ENCODE measurements around the gene CCDC88A. TPM values are rescaled to one million over a fixed set of nuclear protein-coding genes. Genes with fewer than 3 reads are reported as not detected.
A peak's percentile ranks its signal among the peaks of the same experiment; 100 is the strongest.

Gene CCDC88A
- total RNA-seq, 1 experiment from 2014 or later: 12.3 TPM

DNA sequence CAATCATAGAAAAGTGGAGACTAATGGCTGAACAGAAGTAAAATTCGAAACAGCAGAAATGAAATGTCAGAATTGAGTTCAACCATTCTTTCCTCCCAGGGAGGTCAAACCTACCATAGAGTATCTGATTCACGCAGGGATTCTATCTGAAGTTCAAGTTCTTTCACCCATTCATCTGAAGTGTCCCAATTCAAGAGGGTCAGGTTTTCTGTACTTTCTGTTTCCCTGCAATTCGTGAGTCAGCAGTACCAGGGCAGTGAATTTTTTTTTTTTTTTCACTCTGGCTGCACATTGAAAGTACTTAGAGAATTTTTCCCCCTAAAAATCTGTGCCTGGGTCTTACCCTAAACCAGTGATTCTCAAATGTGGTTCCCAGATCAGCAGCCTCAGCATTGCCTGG lies 40.9 kb upstream of the CCDC88A start:
- H3K36me3 ChIP-seq (ENCODE audit: low read depth): no peaks in the 10 kb centered on the region
- peak overlapping the region; percentile 52 for H3K4me2 ChIP-seq
- H3K9me3 ChIP-seq (ENCODE audit: insufficient read depth, low read depth): no peaks in the 10 kb centered on the region
- no peaks in the 10 kb centered on the region for H3K9me2 ChIP-seq (ENCODE audit: insufficient read depth)
- no peak overlapping the region for H3K4me3 ChIP-seq
- H3K79me2 ChIP-seq (ENCODE audit: low read depth): no peaks in the 10 kb centered on the region
- H3K27ac ChIP-seq: no peak overlapping the region
- TF ChIP-seq EZH2 (IDR thresholded peaks at IDR 0.05; ENCODE audit: low read depth): no peak
- TF ChIP-seq, protein P1, sequence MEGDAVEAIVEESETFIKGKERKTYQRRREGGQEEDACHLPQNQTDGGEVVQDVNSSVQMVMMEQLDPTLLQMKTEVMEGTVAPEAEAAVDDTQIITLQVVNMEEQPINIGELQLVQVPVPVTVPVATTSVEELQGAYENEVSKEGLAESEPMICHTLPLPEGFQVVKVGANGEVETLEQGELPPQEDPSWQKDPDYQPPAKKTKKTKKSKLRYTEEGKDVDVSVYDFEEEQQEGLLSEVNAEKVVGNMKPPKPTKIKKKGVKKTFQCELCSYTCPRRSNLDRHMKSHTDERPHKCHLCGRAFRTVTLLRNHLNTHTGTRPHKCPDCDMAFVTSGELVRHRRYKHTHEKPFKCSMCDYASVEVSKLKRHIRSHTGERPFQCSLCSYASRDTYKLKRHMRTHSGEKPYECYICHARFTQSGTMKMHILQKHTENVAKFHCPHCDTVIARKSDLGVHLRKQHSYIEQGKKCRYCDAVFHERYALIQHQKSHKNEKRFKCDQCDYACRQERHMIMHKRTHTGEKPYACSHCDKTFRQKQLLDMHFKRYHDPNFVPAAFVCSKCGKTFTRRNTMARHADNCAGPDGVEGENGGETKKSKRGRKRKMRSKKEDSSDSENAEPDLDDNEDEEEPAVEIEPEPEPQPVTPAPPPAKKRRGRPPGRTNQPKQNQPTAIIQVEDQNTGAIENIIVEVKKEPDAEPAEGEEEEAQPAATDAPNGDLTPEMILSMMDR (conservative IDR thresholded peaks at IDR 0.05): no peak
- intact Hi-C loops (cut with micrococcal nuclease; ENCODE audit: unreplicated experiment): no loop called here
- DNase-seq: peak in 1 of 2 experiments; percentile 8
- H3F3A ChIP-seq (ENCODE audit: insufficient read depth, low read depth): no peaks in the 10 kb centered on the region; the same call in 1 of the 2 replicates
- ChIA-PET CTCF (no interaction called here), POLR2A (ENCODE audit: unreplicated experiment) (no interaction called here)
- no peaks in the 10 kb centered on the region for H3K27me3 ChIP-seq (ENCODE audit: insufficient read depth, low read depth)
- no peaks in the 10 kb centered on the region for H4K20me1 ChIP-seq (ENCODE audit: insufficient read depth)
- BruUV-seq (replicated peaks): no TSS peak
- peaks cover 16% of the 10 kb centered on the region for H3K4me1 ChIP-seq (replicated peaks; ENCODE audit: insufficient read depth)
- H2AFZ ChIP-seq: peak overlapping the region; percentile 30

- peak overlapping the region; percentile 52; the same call in 1 of the 2 replicates for H3K4me2 ChIP-seq
- no peaks in the 10 kb centered on the region for H3K79me2 ChIP-seq (ENCODE audit: low read depth)
- CTCF ChIA-PET: no interaction called here
- POLR2A ChIA-PET (ENCODE audit: unreplicated experiment): no interaction called here
- H3K9me3 ChIP-seq (ENCODE audit: insufficient read depth, low read depth): no peaks in the 10 kb centered on the region
- no peaks in the 10 kb centered on the region for H4K20me1 ChIP-seq (ENCODE audit: insufficient read depth)
- intact Hi-C loops (cut with micrococcal nuclease; ENCODE audit: unreplicated experiment): no loop called here
- peaks cover 16% of the 10 kb centered on the region for H3K4me1 ChIP-seq (replicated peaks; ENCODE audit: insufficient read depth)
- BruUV-seq (replicated peaks): no TSS peak
- H3K9me2 ChIP-seq (ENCODE audit: insufficient read depth): no peaks in the 10 kb centered on the region
- TF ChIP-seq EZH2 (IDR thresholded peaks at IDR 0.05; ENCODE audit: low read depth): no peak
- TF ChIP-seq, protein P1 (conservative IDR thresholded peaks at IDR 0.05): no peak
- H3K4me3 ChIP-seq: no peak overlapping the region
- no peak overlapping the region for H3K27ac ChIP-seq
- H2AFZ ChIP-seq: peak overlapping the region; percentile 30; the same call in 1 of the 2 replicates
- H3K27me3 ChIP-seq (ENCODE audit: insufficient read depth, low read depth): no peaks in the 10 kb centered on the region
- H3K36me3 ChIP-seq (ENCODE audit: low read depth): no peaks in the 10 kb centered on the region
- no peaks in the 10 kb centered on the region; the same call in 1 of the 2 replicates for H3F3A ChIP-seq (ENCODE audit: insufficient read depth, low read depth)
- no peak for DNase-seq
These were observed 40.1 kb upstream of the CCDC88A start for GRCh38 chr2:55459714-55460274.

DNA sequence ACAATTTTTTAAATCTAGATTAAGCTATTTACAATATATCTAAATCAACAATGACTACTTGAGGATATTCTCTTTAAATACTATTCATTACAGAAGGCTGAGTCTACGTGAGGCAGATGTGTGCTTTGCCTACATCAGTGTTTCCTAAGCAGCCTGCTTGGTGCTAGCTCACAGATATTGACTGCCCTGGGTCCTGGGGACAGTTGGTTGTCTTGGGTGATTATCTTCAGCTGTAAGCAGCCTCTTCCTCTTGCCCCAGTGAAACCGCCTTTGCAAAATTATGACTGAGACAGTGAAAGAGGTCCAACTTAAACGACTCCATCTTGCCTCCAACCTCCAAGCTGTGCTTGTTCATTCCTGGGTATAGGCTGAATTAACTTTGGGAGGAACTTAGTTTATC lies 39.6 kb upstream of the CCDC88A start:
- Histone ChIP-seq H3K9me3 (ENCODE audit: insufficient read depth, low read depth) (no peaks in the 10 kb centered on the region), H3K4me2 (no peak overlapping the region), H3K27me3 (ENCODE audit: insufficient read depth, low read depth) (no peaks in the 10 kb centered on the region), H3K4me1 (replicated peaks; ENCODE audit: insufficient read depth) (peaks cover 16% of the 10 kb centered on the region), H3K4me3 (no peak overlapping the region), H2AFZ (no peak overlapping the region), H3K27ac (no peak overlapping the region), H3K9me2 (ENCODE audit: insufficient read depth) (no peaks in the 10 kb centered on the region), H3K36me3 (ENCODE audit: low read depth) (no peaks in the 10 kb centered on the region), H4K20me1 (ENCODE audit: insufficient read depth) (no peaks in the 10 kb centered on the region), H3F3A (ENCODE audit: insufficient read depth, low read depth) (no peaks in the 10 kb centered on the region; the same call in 1 of the 2 replicates), H3K79me2 (ENCODE audit: low read depth) (no peaks in the 10 kb centered on the region)
- DNase-seq: no peak
- TF ChIP-seq, protein P1 (conservative IDR thresholded peaks at IDR 0.05): no peak
- no peak for TF ChIP-seq EZH2 (IDR thresholded peaks at IDR 0.05; ENCODE audit: low read depth)
- BruUV-seq (replicated peaks): no TSS peak
- ChIA-PET POLR2A (ENCODE audit: unreplicated experiment) (no interaction called here), CTCF (no interaction called here)
- intact Hi-C loops (cut with micrococcal nuclease; ENCODE audit: unreplicated experiment): no loop called here
